IMR-90 (cell line): ENCODE data around the gene TSPAN31.
"Not testable (repeated sequence)": the region's sequence is repeated elsewhere in the genome, so short reads cannot be mapped to it uniquely, and the experiment has no call there.

Experiments used
- CEBPB ChIP-seq: IDR thresholded peaks from 2 replicates; pipeline ENCODE4 v1.6.1; 2012; ENCODE audit warnings: low read depth, low read length, improper control_type of control experiment
- CTCF ChIP-seq: conservative IDR thresholded peaks from 2 replicates; pipeline ENCODE4 v1.5.1; 2012; ENCODE audit warnings: mild to moderate bottlenecking, low read depth, low read length, improper control_type of control experiment
- FOS ChIP-seq: fragments of 150-350 bp; IDR thresholded peaks from 2 replicates; pipeline ENCODE4 v1.6.1; 2016; ENCODE audit warnings: low read depth, low read length
- MAZ ChIP-seq: IDR thresholded peaks from 2 replicates; pipeline ENCODE4 v1.6.1; 2012; ENCODE audit warnings: low read depth, mild to moderate bottlenecking, low read length, improper control_type of control experiment, moderate library complexity, borderline replicate concordance
- MXI1 ChIP-seq: IDR thresholded peaks from 2 replicates; pipeline ENCODE4 v1.6.1; 2012; ENCODE audit warnings: low read depth, mild to moderate bottlenecking, low read length, moderate library complexity, borderline replicate concordance
- POLR2A ChIP-seq: IDR thresholded peaks from 2 replicates; pipeline ENCODE4 v1.6.1; 2012; ENCODE audit warnings: mild to moderate bottlenecking, low read depth, low read length
- RAD21 ChIP-seq: IDR thresholded peaks from 2 replicates; pipeline ENCODE4 v1.6.1; 2012; ENCODE audit warnings: low read length, improper control_type of control experiment
- RCOR1 ChIP-seq: IDR thresholded peaks from 2 replicates; pipeline ENCODE4 v1.6.1; 2012; ENCODE audit warnings: mild to moderate bottlenecking, low read length, improper control_type of control experiment; ENCODE audit not compliant: insufficient replicate concordance
- RFX5 ChIP-seq: IDR thresholded peaks from 2 replicates; pipeline ENCODE4 v1.8.0; 2012; ENCODE audit warnings: low read depth, mild to moderate bottlenecking, low read length, moderate library complexity
- SMC3 ChIP-seq: fragments of 150-350 bp; IDR thresholded peaks from 2 replicates; pipeline ENCODE4 v1.6.1; 2016; ENCODE audit warnings: low read depth, mild to moderate bottlenecking, antibody characterized with exemption, low read length, moderate library complexity
- USF2 ChIP-seq: fragments of 150-350 bp; IDR thresholded peaks from 2 replicates; pipeline ENCODE4 v1.6.1; 2017; ENCODE audit warnings: mild to moderate bottlenecking, antibody characterized with exemption, low read length, low read depth

GRCh38 chr12:57774634-57775033 lies 29.8 kb downstream of the TSPAN31 start:
- not testable (repeated sequence) for TF ChIP-seq CTCF, MAZ, POLR2A, SMC3, MXI1, CEBPB, RAD21, USF2, RCOR1, RFX5, FOS
